Stimulated activated naive CD8-positive, alpha-beta T cell treated with anti-CD3 and anti-CD28 coated beads, Interleukin-15, amount 100 ng/mL, for 72 hours (primary cell): Measurements from ENCODE around the gene KRTAP9-3.
"Not testable (repeated sequence)": the region's sequence is repeated elsewhere in the genome, so short reads cannot be mapped to it uniquely, and the experiment has no call there.

Source experiments
- ATAC-seq: fragments of 150-1000 bp; cut with Tn5 transposase; 2 replicates; pipeline ENCODE4 v1.10.0; 2021; ENCODE audit warnings: mild to moderate bottlenecking, moderate library complexity
- DNase-seq, 2 donors: peaks; one replicate each; pipeline ENCODE4 v3.0.0; 2021 to 2022
- H3K27ac Mint-ChIP-seq, 2 donors: one replicate each; pipeline ENCODE4 v1.8.0; 2022; ENCODE audit warnings: mild to moderate bottlenecking in 2 of 2, mixed read lengths in 2 of 2, moderate library complexity in 2 of 2
- H3K27me3 Mint-ChIP-seq: one replicate; pipeline ENCODE4 v1.8.0; 2022; ENCODE audit warnings: mixed read lengths
- H3K4me1 Mint-ChIP-seq: one replicate; pipeline ENCODE4 v1.8.0; 2022; ENCODE audit warnings: mild to moderate bottlenecking, mixed read lengths
- H3K4me3 Mint-ChIP-seq, 2 donors: one replicate each; pipeline ENCODE4 v1.8.0; 2022; ENCODE audit warnings: mild to moderate bottlenecking in 2 of 2, mixed read lengths in 2 of 2, moderate library complexity in 1 of 2
- H3K9me3 Mint-ChIP-seq, 2 donors: one replicate each; pipeline ENCODE4 v1.8.0; 2022; ENCODE audit warnings: mixed read lengths in 2 of 2

Gene KRTAP9-3

DNA sequence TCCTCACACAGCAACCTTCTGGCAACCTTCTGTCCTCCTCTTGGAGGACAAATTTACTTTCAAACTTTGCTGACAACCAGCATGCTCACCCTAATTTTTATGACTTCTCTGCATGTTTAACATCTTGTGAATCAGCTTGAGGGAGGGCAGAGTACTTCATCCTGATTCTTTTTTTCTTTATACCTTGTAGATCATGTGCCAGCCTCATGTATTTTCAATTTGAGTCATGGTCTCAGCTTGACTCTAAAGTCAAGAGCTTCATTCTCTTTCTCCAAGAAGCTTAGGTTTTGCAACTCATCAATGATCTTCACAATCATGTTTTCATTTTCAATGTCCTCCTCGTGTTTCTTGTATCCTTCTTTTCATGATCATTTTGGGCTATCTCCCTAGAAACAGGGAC lies 39.6 kb downstream of the KRTAP9-3 start:
- no peak overlapping the region for H3K27ac Mint-ChIP-seq
- ATAC-seq, result no peak

DNA sequence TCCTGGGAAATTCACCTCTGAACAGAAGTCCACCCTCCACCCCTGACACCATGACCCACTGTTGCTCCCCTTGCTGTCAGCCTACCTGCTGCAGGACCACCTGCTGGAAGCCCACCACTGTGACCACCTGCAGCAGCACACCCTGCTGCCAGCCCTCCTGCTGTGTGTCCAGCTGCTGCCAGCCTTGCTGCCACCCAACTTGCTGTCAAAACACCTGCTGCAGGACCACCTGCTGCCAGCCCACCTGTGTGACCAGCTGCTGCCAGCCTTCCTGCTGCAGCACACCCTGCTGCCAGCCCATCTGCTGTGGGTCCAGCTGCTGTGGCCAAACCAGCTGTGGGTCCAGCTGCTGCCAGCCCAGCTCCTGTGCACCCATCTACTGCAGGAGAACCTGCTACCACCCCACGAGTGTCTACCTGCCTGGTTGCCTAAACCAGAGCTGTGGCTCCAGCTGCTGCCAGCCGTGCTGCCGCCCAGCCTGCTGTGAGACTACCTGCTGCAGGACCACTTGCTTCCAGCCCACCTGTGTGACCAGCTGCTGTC lies 43.5 kb downstream of the KRTAP9-3 start, which contains the start of gene KRTAP9-7:
KRTAP9-7 (plus strand) TSS at position 51 of the 543 bp plus-strand sequence; CDS start at position 51, 0 bp downstream.
- H3K27ac Mint-ChIP-seq, H3K9me3 Mint-ChIP-seq, H3K4me3 Mint-ChIP-seq, DNase-seq, ATAC-seq, H3K27me3 Mint-ChIP-seq, H3K4me1 Mint-ChIP-seq: not testable (repeated sequence)

More for the DNA sequence above, 39.6 kb downstream of the KRTAP9-3 start:
- H3K4me1 Mint-ChIP-seq, result no peaks in the 10 kb centered on the region
- H3K9me3 Mint-ChIP-seq, result no peaks in the 10 kb centered on the region
- peaks cover 7% of the 10 kb centered on the region for H3K27me3 Mint-ChIP-seq
- H3K4me3 Mint-ChIP-seq, result no peak overlapping the region
- DNase-seq, result no peak

DNA sequence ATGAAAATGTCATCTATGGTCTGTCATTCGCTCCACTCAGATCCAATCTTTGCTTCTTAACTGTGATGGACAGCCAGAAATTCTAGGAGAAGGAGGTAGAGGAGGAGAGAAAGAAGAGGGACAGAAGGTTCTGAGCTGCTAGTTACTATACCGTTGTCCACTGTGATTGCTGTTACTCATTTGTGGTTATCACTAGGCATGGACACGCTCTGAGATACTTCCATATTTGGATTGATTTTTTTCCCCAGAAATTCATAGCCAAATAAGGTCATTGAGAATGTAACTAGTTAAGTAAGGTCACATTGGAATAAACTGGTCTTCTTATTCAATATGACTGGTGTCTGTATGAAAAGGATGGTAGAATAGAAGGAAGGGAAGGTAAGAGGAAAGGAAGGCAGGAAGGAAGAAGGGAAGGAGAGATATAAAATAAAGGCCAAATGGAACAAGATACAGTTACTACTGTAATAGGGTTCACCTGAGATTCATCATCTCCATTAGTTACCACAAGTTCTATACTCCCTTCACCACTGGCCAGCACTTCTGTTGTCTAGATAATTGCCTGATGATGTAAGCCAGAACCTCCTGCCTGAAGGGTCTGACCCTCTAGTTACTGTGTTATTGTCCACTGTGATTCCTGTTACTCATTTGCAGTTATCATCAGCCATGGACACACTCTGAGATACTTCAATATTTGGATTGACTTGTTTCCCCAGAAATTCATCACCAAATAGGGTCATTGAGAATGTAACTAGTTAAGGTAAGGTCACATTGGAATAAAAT lies 46.1 kb downstream of the KRTAP9-3 start:
- Mint-ChIP-seq H3K4me3 (no peak overlapping the region), H3K4me1 (no peaks in the 10 kb centered on the region)
- no peak for ATAC-seq

More for the DNA sequence above, 46.1 kb downstream of the KRTAP9-3 start:
- peaks cover 7% of the 10 kb centered on the region for H3K27me3 Mint-ChIP-seq
- H3K27ac Mint-ChIP-seq, result no peak overlapping the region
- DNase-seq, result no peak
- no peaks in the 10 kb centered on the region for H3K9me3 Mint-ChIP-seq
